Measurements from ENCODE around the gene SULT1A4. TPM values are rescaled to one million over a fixed set of nuclear protein-coding genes. Genes with fewer than 3 reads are reported as not detected.
"Not testable (repeated sequence)": the region's sequence is repeated elsewhere in the genome, so short reads cannot be mapped to it uniquely, and the experiment has no call there.

SULT1A4 gene
- 12.8 and 15.8 TPM in 2 replicates for total RNA-seq (2014; rRNA removed; shearing (Covaris generic))
- 10.0 and 30.8 TPM in 2 replicates for polyA plus RNA-seq (2014; cell fraction: nucleus; rRNA removed)

GRCh38 chr16:29459706-29460646, at the start of gene SULT1A4:
SULT1A4 (plus strand) TSS chr16:29459913; CDS start chr16:29461386, 1,473 bp downstream.
- not testable (repeated sequence) for DNase-seq (ENCODE audit: extremely low read depth, low read depth)

GRCh38 chr16:29423587-29423986, 36.1 kb upstream of the SULT1A4 start:
- not testable (repeated sequence) for DNase-seq (ENCODE audit: extremely low read depth, low read depth)

- DNase-seq (ENCODE audit: extremely low read depth, low read depth): not testable (repeated sequence)
Observed at GRCh38 chr16:29425390-29425789, 34.3 kb upstream of the SULT1A4 start.

GRCh38 chr16:29453754-29454153, 6.0 kb upstream of the SULT1A4 start:
- not testable (repeated sequence) for DNase-seq (ENCODE audit: extremely low read depth, low read depth)

- DNase-seq (ENCODE audit: extremely low read depth, low read depth): not testable (repeated sequence)
Observed at GRCh38 chr16:29454269-29454668, 5.4 kb upstream of the SULT1A4 start, which contains the start of the genes BOLA2 and SLX1B. BOLA2 (minus strand) TSS chr16:29454351; CDS start chr16:29454253, 98 bp downstream. SLX1B (plus strand) TSS chr16:29454533.

- not testable (repeated sequence) for DNase-seq (ENCODE audit: extremely low read depth, low read depth)
Observed at GRCh38 chr16:29454828-29455227, 4.9 kb upstream of the SULT1A4 start.

GRCh38 chr16:29457660-29458059, 2.1 kb upstream of the SULT1A4 start:
- not testable (repeated sequence) for DNase-seq (ENCODE audit: extremely low read depth, low read depth)

GRCh38 chr16:29460647-29461030, 926 bp downstream of the SULT1A4 start:
- DNase-seq (ENCODE audit: extremely low read depth, low read depth): not testable (repeated sequence)

- not testable (repeated sequence) for DNase-seq (ENCODE audit: extremely low read depth, low read depth)
Observed at GRCh38 chr16:29465985-29466824, 6.5 kb downstream of the SULT1A4 start.

- DNase-seq (ENCODE audit: extremely low read depth, low read depth): not testable (repeated sequence)
Observed at GRCh38 chr16:29466904-29467303, 7.2 kb downstream of the SULT1A4 start.

GRCh38 chr16:29467654-29468366, 8.1 kb downstream of the SULT1A4 start:
- DNase-seq (ENCODE audit: extremely low read depth, low read depth): not testable (repeated sequence)

GRCh38 chr16:29469660-29470059, 9.9 kb downstream of the SULT1A4 start:
- DNase-seq (ENCODE audit: extremely low read depth, low read depth): not testable (repeated sequence)

GRCh38 chr16:29472065-29472464, 12.4 kb downstream of the SULT1A4 start:
- not testable (repeated sequence) for DNase-seq (ENCODE audit: extremely low read depth, low read depth)

GRCh38 chr16:29482276-29482675, 22.6 kb downstream of the SULT1A4 start:
- DNase-seq (ENCODE audit: extremely low read depth, low read depth): not testable (repeated sequence)

- DNase-seq (ENCODE audit: extremely low read depth, low read depth): not testable (repeated sequence)
Observed at GRCh38 chr16:29506308-29506707, 46.6 kb downstream of the SULT1A4 start, which contains the start of gene NPIPB12. NPIPB12 (minus strand) TSS chr16:29506408.

Small RNA genes within 50 kb of the gene (small RNA-seq; reads per million reads assigned to genes)
- gene AC133555.2: 0 reads per million in 2 experiments

Other genes starting within 250 kb of the SULT1A4 start
- gene NPIPB11, start 53.2 kb upstream of the SULT1A4 start, total RNA-seq (2014; rRNA removed; shearing (Covaris generic)): 0.35 and 0.50 TPM in 2 replicates
- gene BOLA2, start 5.6 kb upstream of the SULT1A4 start, total RNA-seq (2014; rRNA removed; shearing (Covaris generic)): 43.3 and 50.0 TPM in 2 replicates
- gene SLX1B, start 5.4 kb upstream of the SULT1A4 start, total RNA-seq (2014; rRNA removed; shearing (Covaris generic)): 25.2 and 26.8 TPM in 2 replicates
- gene NPIPB12, start 46.5 kb downstream of the SULT1A4 start, total RNA-seq (2014; rRNA removed; shearing (Covaris generic)): 21.9 and 24.0 TPM in 2 replicates
- not detected in 2 replicates for gene SPN, start 203.3 kb downstream of the SULT1A4 start, total RNA-seq (2014; rRNA removed; shearing (Covaris generic))
- 0.42 and 1.7 TPM in 2 replicates for gene QPRT, start 219.3 kb downstream of the SULT1A4 start, total RNA-seq (2014; rRNA removed; shearing (Covaris generic))